ENCODE measurements around the gene LGALS7B.
"Not testable (repeated sequence)": the region's sequence is repeated elsewhere in the genome, so short reads cannot be mapped to it uniquely, and the experiment has no call there.

Gene LGALS7B

GRCh38 chr19:38770228-38770948 is 18.6 kb upstream of the LGALS7B start:
- DNase-seq, result not testable (repeated sequence)

DNA sequence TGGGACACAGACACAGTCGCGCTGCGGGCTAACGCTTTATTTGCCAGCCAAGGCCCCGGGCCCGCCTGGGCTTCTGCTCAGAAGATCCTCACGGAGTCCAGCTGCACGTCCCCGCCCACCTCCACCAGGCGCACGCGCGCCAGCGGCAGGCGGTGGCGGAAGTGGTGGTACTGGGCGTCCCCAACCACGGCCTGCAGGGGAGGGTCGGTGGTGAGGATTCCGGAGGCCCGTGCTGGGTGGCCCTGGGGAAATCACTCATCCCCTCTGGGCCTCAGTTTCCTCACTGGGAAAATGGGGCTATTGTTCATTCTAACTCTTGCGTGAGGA is 18.1 kb upstream of the LGALS7B start:
- not testable (repeated sequence) for DNase-seq

DNA sequence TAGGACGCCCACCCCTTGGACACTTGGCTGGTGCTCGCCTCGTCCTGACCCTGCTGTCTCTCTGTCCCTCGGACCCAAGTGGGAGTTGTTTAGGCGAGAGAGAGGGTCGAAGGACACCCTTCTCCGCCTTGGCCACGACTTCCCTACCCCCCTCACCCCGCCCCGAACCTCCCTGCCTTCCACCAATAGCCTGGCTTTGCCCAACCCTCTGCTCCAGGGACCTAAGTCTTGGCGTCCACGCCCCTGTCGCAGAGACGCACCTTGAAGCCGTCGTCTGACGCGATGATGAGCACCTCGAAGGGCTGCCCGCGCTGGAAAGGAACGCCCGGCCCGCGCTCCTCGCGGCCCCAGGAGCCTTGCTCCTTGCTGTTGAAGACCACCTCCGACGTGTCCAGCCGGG is 17.4 kb upstream of the LGALS7B start:
- not testable (repeated sequence) for DNase-seq

- DNase-seq, result peak; percentile 31
Observed at GRCh38 chr19:38773469-38774177, 15.4 kb upstream of the LGALS7B start, which contains the start of gene LGALS7. LGALS7 (minus strand) TSS chr19:38773517; CDS start chr19:38773492, 25 bp downstream.

GRCh38 chr19:38774181-38774950 is 14.6 kb upstream of the LGALS7B start:
- DNase-seq, result no peak

DNA sequence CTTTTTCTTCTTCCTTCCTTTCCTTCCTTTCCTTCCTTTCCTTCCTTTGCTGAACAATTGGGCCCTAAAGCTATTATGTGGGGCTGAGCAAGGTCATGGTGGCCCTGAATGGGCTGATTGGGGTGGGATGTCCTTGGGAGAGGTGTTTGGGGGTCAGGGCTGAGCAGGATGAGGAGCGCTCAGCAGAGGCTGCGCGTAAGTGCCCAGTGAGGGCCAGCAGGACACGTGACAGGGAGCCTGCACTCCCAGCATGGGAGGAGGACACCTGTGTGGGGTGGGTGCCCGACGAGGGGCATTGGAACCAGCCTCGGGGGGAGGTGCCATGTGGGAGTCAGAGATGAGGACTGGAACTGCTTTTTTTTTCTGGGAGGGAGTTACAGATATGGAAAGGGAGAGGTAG is 10.3 kb upstream of the LGALS7B start:
- DNase-seq, result no peak

- DNase-seq, result no peak
Observed at GRCh38 chr19:38780443-38780842, 8.6 kb upstream of the LGALS7B start.

DNA sequence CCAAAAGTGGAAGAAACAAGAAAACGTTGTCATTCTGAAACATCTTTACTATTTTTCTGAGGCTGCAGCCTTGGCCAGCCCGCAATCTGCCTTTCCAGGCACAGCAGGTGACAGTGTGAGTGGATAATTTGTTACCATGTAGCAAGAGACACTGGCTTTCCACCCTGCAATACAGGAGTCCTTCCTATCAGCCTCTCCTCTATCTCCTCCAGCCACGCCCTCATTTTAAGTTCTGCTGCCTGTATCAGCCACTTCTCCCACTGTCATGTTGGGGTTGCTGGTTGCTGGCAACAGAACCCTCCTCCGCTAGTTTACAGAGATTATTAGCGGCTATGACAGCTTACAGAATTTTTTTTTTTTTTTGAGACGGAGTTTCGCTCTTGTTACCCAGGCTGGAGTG is 7.9 kb upstream of the LGALS7B start:
- DNase-seq, result peak; percentile 37

GRCh38 chr19:38782212-38782611 is 6.8 kb upstream of the LGALS7B start:
- not testable (repeated sequence) for DNase-seq

DNA sequence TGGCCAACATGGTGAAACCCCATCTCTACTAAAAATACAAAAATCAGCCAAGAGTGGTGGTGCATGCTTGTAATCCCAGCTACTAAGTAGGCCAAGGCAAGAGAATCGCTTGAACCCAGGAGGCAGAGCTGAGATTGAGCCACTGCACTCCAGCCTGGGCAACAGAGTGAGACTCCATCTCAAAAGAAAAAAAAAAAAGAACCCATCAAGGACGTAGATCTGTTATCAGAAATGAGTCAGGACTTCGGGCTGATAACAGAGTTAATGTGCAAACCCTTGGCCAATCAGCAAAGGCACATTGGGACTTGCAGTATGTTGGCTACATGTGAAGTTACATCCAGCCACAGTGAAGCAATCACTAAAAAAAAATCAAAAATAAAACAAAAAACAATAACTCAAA is 4.8 kb upstream of the LGALS7B start:
- no peak for DNase-seq

DNA sequence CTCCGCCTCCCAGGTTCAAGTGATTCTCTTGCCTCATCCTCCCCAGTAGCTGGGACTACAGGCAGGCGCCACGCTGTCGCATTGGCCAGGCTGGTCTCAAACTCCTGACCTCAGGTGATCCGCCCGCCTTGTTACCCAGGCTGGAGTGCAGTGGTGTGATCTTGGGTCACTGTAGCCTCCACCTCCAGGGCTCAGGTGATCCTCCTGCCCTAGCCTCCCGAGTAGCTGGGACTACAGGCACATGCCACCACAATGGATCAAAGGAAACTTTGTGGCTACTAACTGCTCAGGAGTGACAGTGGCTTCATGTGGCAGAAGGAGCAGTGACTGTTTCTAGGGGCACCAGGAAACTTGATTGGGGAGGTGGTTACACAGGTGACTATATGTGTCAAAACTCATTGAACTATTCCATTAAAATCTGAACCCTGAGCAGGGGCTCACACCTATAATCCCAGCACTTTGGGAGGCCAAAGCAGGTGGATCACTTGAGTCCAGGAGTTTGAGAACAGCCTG is 3.8 kb upstream of the LGALS7B start:
- DNase-seq, result no peak

- not testable (repeated sequence) for DNase-seq
Observed at GRCh38 chr19:38786061-38786460, 2.9 kb upstream of the LGALS7B start.

GRCh38 chr19:38786572-38787265 is 2.3 kb upstream of the LGALS7B start:
- DNase-seq, result peak; percentile 15

DNA sequence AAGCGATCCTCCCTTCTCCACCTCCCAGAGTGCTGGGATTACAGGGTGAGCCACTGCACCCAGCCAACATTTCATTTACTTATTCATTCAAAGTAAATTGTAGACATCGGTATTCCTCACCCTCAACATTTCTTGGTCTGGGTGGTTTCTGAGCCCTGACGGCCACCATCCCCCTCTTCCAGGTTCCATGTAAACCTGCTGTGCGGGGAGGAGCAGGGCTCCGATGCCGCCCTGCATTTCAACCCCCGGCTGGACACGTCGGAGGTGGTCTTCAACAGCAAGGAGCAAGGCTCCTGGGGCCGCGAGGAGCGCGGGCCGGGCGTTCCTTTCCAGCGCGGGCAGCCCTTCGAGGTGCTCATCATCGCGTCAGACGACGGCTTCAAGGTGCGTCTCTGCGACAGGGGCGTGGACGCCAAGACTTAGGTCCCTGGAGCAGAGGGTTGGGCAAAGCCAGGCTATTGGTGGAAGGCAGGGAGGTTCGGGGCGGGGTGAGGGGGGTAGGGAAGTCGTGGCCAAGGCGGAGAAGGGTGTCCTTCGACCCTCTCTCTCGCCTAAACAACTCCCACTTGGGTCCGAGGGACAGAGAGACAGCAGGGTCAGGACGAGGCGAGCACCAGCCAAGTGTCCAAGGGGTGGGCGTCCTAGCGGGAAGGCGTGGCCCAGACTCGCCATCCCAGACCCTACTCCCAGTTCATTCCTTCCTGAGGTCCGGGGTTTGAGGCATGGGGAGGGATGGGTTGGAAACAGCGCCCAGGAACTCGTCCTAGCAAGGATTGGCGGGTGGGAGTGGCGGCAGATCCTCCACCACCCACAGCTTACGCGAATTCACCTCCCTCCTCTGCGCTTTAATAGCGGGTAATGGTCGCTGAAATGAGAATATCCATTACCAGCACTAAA is 1.8 kb downstream of the LGALS7B start:
- DNase-seq, result not testable (repeated sequence)

GRCh38 chr19:38791451-38792064 is 2.6 kb downstream of the LGALS7B start:
- DNase-seq, result not testable (repeated sequence)

- DNase-seq, result no peak
Observed at GRCh38 chr19:38792250-38793111, 3.5 kb downstream of the LGALS7B start.

GRCh38 chr19:38793177-38793576 is 4.2 kb downstream of the LGALS7B start:
- peak; percentile 17 for DNase-seq

- DNase-seq, result no peak
Observed at GRCh38 chr19:38793671-38794070, 4.7 kb downstream of the LGALS7B start.

GRCh38 chr19:38795549-38795948 is 6.5 kb downstream of the LGALS7B start:
- DNase-seq, result no peak

GRCh38 chr19:38796154-38796553 is 7.2 kb downstream of the LGALS7B start:
- no peak for DNase-seq
